ENCODE measurements around the gene KIF9.
A peak's percentile ranks its signal among the peaks of the same experiment; 100 is the strongest.
"Not testable (repeated sequence)": the region's sequence is repeated elsewhere in the genome, so short reads cannot be mapped to it uniquely, and the experiment has no call there.

The KIF9 gene, protein sequence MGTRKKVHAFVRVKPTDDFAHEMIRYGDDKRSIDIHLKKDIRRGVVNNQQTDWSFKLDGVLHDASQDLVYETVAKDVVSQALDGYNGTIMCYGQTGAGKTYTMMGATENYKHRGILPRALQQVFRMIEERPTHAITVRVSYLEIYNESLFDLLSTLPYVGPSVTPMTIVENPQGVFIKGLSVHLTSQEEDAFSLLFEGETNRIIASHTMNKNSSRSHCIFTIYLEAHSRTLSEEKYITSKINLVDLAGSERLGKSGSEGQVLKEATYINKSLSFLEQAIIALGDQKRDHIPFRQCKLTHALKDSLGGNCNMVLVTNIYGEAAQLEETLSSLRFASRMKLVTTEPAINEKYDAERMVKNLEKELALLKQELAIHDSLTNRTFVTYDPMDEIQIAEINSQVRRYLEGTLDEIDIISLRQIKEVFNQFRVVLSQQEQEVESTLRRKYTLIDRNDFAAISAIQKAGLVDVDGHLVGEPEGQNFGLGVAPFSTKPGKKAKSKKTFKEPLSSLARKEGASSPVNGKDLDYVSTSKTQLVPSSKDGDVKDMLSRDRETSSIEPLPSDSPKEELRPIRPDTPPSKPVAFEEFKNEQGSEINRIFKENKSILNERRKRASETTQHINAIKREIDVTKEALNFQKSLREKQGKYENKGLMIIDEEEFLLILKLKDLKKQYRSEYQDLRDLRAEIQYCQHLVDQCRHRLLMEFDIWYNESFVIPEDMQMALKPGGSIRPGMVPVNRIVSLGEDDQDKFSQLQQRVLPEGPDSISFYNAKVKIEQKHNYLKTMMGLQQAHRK

DNA sequence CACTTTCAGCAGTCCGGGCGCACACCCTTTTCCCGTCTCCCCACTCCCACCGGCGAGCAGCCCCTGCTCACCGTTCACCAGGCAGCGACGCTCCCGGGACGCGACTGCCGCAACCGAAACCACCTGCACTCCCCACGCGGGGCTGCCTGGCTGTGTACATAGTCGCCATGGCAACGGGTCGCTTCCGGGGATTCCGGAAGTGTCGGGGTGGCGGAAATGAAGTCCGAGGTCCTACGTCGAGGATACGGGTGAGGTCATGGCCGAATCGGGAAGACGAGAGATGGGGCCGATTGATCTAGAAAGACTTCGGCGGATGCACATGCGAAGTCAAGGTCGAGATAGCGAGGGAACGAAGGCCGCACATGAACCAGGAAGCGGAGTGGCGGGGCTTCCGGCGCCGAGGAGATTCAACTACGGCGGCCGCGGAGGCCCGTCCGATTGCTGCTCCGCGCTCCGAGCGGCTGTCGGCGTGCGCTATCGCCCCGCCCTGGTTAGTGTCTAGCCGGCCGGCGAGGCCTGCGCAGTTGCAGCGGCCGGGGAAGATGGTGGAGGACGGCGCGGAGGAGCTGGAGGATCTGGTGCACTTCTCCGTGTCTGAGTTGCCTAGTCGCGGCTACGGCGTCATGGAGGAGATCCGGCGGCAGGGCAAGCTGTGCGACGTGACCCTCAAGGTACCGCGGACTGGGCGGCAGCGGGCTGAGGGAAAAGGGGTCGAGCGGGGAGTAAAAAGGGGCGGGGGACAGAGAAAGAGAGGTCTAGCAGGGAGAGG lies at the start of gene KIF9, which contains the start of gene KLHL18:
TSS of gene KIF9 (minus strand) at position 376 of the 769 bp plus-strand sequence. CDS start 5,425 bp downstream, outside the sequence.
TSS of gene KLHL18 (plus strand) at position 521 of the 769 bp plus-strand sequence. CDS start at position 543, 22 bp downstream.
- peak; percentile 68 for DNase-seq (ENCODE audit: low read depth, low spot score)

DNA sequence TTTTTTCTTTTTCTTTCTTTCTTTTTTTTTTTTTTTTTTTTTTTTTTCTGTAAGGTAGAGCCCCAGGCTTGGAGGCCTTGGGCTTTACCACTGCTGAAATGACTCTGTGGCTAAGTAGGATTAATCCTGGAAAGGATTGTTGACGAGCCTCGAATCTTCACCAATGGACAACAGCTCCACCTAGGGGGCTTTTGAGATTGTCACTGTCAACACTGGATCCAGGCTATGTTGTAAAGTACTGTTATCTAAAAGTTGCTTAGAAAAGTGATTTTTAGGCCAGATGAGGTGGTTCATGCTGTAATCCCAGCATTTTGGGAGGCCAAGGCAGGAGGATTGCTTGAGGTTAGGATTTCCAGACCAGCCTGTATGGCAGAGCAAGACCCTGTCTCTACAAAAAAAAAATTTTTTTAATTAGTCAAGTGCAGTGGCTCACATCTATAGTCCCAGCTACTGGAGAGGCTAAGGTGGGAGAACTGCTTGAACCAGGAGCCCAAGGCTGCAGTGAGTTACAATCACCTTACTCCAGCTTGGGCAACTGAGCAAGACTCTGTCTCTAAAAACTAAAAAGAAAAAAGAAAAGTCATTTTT lies 41.8 kb upstream of the KIF9 start:
- DNase-seq (ENCODE audit: low read depth, low spot score), result peak; percentile 28

DNA sequence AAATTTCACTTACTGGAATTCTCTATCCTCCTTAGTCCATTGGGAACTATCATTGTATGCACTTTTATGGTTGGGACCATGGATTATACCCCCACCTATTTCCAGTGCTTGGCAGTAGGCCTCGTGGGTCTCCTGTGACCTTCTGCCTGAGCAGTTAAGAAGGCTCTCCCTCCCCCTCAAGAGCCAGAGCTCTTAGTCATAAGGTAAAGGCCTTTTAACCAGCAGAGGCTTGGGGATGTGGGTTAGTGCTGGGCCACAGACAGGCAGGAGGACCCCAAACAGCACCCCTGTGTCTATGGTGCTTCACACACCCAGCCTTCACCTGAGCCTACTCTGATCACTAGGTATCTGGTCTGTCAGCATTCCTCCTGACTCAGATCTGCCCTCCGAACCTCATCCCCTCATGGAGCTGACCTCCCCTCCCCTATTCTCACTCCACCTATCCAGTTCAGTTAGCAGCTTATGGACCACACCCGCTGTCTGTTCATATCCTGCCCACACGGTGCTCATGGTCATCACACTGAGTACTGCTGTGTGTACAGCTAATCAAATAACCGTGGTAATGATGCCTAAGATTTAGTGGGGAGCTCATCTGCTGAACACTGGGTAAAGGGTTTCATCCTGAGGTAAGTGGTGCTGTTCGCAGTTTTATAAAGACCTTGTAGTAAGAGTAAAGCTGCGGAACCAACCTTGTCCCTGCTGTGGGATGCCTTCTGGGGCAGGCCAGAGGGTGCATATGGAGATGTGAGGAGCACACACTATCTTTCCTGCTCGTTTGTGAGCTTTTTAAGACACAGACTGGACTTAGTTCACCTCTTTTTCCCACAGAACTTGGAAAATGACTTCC lies 41.1 kb upstream of the KIF9 start:
- DNase-seq (ENCODE audit: low read depth, low spot score), result no peak

GRCh38 chr3:47319956-47320355 lies 37.4 kb upstream of the KIF9 start:
- no peak for DNase-seq (ENCODE audit: low read depth, low spot score)

GRCh38 chr3:47318916-47319315 lies 36.3 kb upstream of the KIF9 start:
- DNase-seq (ENCODE audit: low read depth, low spot score), result no peak

DNA sequence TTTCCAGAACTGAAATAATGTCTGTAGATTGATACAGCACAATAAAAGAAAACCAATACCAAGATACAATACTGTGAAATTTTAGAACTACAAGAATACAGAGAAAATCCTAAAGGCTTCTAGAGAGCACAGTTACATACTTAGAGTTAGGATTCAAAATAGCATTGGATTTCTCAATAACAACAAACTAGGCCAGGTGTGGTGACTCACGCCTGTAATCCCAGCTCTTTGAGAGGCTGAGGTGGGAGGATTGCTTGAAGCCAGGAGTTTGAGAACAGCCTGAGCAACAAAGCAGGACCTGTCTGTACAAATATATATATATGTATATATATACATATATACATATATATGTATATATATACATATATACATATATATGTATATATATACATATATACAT lies 33.6 kb upstream of the KIF9 start:
- not testable (repeated sequence) for DNase-seq (ENCODE audit: low read depth, low spot score)

DNA sequence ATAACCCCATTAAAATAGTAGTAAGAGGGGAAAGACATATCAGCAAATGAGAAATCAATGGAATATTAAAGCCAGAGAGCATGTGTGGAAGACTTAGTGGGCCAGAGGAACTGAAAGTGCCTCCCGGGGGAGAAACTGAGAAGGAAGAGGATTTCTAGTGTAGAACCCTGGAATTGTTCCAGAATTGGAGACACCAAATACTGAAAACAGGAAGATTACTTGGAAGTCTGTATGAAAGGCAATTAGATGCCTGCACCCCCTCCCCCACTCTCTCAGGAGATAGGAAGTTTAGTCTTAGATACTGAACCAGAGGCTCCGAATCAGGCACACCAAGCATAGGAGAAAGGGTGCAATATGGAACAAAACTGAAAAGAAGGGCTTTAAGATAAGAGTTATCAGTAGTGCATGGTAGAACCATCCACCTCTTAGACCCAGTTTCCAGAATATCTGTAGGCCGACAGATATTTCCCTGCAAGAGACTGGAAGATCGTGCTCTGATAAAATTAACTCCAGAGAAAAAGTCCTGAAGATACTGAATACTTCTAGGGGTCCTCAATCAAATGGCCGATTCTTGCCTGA lies 32.6 kb upstream of the KIF9 start:
- DNase-seq (ENCODE audit: low read depth, low spot score), result no peak

DNA sequence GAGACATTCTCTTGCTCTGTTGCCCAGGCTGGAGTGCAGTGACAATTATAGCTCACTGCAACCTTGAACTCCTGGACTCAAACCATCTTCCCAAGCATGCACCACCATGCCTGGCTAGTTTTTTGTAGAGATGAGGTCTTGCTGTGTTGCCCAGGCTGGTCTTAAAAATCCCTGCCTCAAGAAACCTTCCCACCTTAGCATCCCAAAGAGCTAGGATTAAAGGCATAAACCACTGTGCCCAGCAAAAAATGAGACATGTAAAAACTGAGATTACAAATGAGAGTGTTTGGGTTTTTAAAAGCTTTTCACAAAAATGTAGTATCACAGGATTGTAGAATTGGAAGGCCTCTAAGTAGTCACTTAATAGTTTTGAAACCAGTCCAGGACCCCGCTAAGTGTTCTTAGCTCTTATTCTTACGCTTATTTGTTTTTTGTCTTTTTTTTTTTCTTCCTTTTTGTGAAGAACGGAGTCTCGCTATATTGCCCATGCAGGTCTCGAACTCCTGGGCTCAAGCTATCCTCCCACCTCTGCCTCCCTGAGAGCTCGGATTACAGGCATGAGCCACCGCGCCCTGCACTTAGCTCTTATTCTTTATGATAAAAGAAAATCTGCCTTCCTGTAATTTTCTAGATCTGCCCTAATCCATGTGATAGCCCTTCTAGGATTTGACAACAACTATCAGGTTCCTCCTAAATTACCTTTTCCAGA lies 31.6 kb upstream of the KIF9 start:
- no peak for DNase-seq (ENCODE audit: low read depth, low spot score)

DNA sequence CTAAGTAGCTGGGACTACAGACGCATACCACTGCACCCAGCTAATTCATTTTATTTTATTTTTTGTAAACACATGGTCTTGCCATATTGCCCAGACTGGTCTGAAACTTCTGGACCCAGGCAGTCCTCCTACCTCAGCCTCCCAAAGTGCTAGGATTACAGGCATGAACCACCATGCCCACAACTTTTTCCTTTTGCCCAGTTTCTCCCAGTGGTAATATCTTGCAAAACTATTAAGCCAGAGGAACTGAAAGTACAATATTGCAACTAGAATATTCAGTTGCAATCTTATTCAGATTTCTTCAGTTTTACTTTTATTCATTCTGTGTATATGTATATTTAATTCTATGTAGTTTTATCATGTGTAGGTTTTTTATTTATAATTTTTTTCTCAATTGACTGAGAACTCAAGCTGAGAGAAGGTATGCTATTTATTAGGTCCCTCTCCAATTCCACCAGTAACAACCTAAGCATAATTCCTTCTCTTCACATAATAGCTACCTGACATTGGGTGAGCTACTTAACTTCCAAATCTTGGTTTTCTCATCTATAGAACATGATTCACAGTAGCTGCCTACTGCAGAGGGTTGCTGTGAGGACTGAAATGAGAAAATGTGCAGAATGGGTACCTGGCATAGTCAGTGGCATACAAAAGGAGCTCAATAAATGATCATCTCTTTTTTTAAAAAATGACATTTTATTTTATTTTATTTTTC lies 30.9 kb upstream of the KIF9 start:
- DNase-seq (ENCODE audit: low read depth, low spot score), result no peak

DNA sequence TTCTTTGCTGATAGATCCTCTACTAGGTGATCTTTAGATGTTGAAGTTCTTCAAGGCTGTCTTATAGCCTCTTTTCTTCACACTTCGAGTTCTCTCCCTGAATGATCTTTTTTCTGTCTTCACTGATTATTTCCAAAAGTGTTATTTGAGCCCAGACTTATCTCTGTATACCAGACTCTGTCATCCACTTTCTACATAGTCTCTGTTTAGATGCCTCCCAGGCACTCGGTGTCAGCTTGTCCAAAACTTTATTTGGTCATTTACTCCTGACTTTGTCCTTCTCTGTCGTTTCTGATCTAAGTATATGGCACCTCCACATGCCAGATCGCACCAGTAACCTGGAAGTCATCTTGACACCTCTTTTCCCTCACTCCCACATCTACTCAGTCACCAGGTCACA lies 27.8 kb upstream of the KIF9 start:
- DNase-seq (ENCODE audit: low read depth, low spot score), result no peak

DNA sequence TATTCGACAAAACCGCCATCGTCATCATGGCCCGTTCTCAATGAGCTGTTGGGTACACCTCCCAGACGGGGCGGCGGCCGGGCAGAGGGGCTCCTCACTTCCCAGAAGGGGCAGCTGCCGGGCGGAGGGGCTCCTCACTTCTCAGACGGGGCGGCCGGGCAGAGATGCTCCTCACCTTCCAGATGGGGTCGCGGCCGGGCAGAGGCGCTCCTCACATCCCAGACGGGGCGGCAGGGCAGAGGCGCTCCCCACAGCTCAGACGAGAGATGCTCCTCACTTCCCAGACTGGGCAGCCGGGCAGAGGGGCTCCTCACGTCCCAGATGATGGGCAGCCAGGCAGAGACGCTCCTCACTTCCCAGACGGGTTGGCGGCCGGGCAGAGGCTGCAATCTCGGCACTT lies 26.6 kb upstream of the KIF9 start:
- not testable (repeated sequence) for DNase-seq (ENCODE audit: low read depth, low spot score)

GRCh38 chr3:47306022-47306421 lies 23.4 kb upstream of the KIF9 start:
- DNase-seq (ENCODE audit: low read depth, low spot score), result no peak

DNA sequence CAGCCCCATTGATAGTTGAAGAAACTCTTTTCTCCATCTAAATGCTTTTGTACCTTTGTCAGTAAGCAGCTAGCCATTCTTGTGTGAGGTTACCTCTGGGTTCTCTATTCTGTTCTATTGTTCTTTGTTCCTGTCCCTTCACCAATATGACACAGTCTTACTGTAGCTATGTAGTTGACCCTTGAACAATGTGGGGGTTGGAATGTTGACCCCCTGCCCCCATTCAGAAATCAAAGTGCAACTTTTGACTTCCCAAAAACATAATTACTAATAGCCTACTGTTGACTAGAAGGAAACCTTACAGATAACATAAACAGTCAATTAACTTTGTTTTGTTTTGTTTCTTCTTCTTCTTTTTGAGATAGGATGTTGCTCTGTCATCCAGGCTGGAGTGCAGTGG lies 18.9 kb upstream of the KIF9 start:
- no peak for DNase-seq (ENCODE audit: low read depth, low spot score)

- DNase-seq (ENCODE audit: low read depth, low spot score), result no peak
Measured at GRCh38 chr3:47299381-47300318, 17.1 kb upstream of the KIF9 start.

GRCh38 chr3:47298439-47298838 lies 15.8 kb upstream of the KIF9 start:
- DNase-seq (ENCODE audit: low read depth, low spot score), result no peak

GRCh38 chr3:47296562-47297302 lies 14.1 kb upstream of the KIF9 start:
- DNase-seq (ENCODE audit: low read depth, low spot score), result no peak

DNA sequence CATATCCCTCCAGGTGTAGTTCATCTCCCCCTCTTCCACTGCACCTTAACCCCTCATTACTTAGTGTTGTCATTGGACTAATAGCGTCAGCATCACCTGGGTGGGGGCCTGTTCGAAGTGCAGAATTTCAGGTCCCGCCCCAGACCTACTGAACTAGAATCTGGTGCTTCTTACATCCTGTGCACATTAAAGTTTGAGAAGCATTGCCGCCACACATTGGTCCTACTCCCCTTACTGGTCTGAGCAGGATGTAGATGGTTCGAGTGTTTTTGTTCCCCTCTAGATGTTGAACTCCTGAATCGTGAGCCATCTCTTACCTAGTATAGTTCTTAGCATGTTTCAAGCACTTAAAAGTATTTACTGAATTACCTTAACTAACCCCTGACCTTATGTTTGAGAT lies 13.4 kb upstream of the KIF9 start:
- DNase-seq (ENCODE audit: low read depth, low spot score), result no peak
